ENCODE data around the gene PHTF1.

- TF ChIP-seq CTCF (IDR thresholded peaks at IDR 0.05; ENCODE audit: low read depth, low read length, poor library complexity, severe bottlenecking) (no peak), EZH2phosphoT487 (IDR thresholded peaks at IDR 0.05; ENCODE audit: borderline replicate concordance, low read length) (no peak)
These were observed 102.2 kb downstream of the PHTF1 start for GRCh38 chr1:113657126-113657525.
